Activated CD4-positive, alpha-beta T cell treated with anti-CD3 and anti-CD28 coated beads, Interleukin-2, amount 50 U/mL, for 4 hours (primary cell): Measurements from ENCODE around the gene TMC5.
A peak's percentile ranks its signal among the peaks of the same experiment; 100 is the strongest.

Experiments used
- DNase-seq, 2 experiments: peaks; one replicate each; pipeline ENCODE4 v3.0.0-alpha.2; 2020

The TMC5 gene

GRCh38 chr16:19463468-19464315, 46.0 kb downstream of the TMC5 start:
- no peak for DNase-seq

DNA sequence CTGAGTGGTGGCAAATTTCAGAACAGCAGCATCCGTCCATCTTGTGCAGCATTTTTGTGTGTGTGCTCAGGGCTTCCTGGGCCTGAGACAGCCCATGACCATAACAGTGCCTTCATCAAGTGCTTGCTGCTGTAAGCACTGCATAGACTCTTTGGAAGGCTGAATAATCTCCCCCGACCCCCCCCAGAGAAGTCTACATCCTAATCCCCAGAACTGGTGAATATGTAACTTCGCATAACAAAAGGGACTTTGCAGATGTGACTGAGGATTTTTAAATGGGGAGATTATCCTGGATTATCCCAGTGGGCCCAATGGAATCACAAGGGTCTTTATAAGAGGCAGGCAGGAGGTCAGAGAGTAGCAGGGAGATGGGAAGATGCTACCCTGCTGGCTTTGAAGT, 50.6 kb downstream of the TMC5 start:
- no peak for DNase-seq

- no peak for DNase-seq
These were observed 54.8 kb downstream of the TMC5 start for GRCh38 chr16:19472482-19472881.

GRCh38 chr16:19474617-19475016, 56.9 kb downstream of the TMC5 start:
- no peak for DNase-seq

DNA sequence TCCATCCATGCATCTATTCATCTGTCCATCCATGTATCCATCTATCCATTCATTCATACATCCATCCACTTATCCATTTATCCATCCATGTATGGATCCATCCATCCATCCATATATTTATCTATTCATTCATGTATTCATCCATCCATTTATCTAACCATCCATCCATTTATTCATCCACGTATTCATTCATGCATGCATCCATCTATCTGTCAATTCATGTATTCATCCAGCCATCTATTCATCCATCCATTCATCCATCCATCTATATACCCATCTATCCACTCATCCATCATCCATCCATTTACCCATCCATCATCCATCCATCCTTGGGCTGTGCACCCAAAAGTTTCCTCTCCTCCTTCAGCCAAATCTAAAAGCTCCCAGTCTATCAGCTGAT, 60.8 kb downstream of the TMC5 start:
- no peak for DNase-seq

- DNase-seq = no peak
These were observed 61.6 kb downstream of the TMC5 start for GRCh38 chr16:19479302-19479721.

- no peak for DNase-seq
These were observed 63.6 kb downstream of the TMC5 start for GRCh38 chr16:19481296-19481695.

- DNase-seq = no peak
These were observed 64.1 kb downstream of the TMC5 start for GRCh38 chr16:19481769-19482168.

GRCh38 chr16:19482291-19482690, 64.6 kb downstream of the TMC5 start:
- DNase-seq = no peak

DNA sequence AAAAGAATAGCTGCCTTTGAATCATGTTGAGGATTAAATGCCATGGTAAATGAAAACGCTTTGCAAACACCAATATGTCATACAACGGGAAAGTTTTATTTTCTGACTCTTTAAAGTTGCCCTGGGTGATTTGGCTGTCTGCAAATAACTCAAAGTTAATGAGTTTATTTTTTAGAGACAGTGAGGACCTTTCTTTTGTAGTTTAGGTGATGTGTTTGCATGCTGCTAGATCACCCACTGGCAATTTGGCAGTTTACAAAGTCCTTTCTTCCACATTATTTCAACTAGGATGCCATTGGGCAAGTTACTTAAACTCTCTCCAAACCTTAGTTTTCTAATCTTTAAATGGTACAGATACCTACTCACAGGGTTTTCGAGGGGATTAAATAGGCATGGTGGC, 66.4 kb downstream of the TMC5 start:
- no peak for DNase-seq

GRCh38 chr16:19485611-19486010, 67.9 kb downstream of the TMC5 start:
- no peak for DNase-seq

DNA sequence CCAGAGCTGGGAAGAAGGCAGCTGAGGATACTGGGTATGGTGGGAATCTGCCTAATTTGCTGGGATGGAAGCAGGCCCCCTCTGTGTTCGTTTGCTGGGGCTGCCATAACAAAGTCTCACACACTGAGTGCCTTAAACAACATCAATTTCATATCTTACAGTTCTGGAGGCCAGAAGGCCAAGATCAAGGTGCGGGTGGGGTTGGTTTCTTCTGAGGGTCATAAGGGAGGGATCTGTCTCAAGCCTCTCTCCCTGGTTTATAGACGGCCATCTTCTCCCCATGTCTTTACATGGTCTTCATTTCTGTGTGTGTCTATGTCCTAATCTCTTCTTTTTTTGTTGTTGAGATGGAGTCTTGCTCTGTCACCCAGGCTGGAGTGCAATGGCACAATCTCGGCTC, 68.4 kb downstream of the TMC5 start:
- DNase-seq = no peak

DNA sequence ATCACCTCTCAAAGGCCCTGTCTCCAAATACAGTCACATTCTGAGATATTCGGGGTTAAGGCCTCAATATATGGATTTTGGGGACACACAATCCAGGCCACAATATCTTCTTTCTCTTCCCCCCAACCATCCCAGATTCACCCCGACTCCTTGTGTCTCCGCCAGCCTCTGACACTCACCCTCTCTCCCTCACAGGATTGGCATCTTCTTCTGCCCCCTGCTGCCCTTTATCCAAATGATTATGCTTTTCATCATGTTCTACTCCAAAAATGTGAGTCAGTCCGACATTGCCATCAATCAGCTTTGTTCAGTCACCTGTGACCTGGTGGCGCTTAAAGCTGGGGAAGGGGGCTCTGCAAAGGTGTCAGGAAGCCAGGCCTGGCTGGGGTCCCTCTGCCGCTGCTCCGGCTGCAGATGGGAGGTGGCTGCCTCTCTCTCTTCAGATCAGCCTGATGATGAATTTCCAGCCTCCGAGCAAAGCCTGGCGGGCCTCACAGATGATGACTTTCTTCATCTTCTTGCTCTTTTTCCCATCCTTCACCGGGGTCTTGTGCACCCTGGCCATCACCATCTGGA, 69.2 kb downstream of the TMC5 start:
- DNase-seq = no peak

- DNase-seq = no peak
These were observed 70.5 kb downstream of the TMC5 start for GRCh38 chr16:19488213-19488640.

DNA sequence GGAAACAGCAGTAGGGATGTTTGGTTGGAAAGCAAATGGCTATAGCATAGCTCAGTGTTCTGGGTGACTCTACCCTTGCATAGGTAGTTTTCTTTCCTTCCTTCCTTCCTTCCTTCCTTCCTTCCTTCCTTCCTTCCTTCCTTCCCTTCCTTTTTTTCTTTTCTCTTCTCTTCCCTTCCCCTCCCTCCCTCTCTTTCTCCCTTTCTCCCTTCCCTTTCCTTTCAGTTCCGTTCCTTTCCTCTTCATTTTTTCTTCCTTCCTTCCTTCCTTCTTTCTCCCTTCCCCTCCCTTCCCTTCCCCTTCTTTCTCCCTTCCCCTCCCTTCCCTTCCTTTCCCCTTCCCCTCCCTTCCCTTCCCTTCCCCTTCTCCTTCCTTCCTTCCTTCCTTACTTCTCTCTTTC, 72.9 kb downstream of the TMC5 start:
- DNase-seq = no peak

DNA sequence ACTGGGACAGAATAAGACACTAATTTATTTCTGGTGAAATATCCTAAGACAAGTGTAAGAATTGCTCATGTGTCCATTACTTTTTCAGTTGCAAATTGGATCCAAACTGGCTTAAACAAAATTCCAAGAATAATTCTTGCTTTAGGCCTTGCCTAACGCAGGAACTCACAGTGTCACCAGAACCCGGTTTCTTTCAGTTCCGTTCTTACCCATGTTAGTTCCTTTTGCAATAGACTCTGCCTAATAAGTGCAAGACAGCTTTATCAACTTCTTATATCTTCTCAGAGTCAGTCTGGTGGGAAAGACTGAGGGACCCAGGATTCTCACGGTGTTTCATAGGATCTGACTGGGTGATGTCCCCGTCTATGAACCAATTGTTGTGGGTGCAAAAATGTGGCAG, 79.5 kb downstream of the TMC5 start:
- no peak for DNase-seq

GRCh38 chr16:19499006-19499405, 81.3 kb downstream of the TMC5 start:
- no peak for DNase-seq

GRCh38 chr16:19499481-19499880, 81.8 kb downstream of the TMC5 start:
- DNase-seq = no peak

GRCh38 chr16:19502395-19503131, 84.9 kb downstream of the TMC5 start:
- peak; percentile 53 to 57 for DNase-seq

DNA sequence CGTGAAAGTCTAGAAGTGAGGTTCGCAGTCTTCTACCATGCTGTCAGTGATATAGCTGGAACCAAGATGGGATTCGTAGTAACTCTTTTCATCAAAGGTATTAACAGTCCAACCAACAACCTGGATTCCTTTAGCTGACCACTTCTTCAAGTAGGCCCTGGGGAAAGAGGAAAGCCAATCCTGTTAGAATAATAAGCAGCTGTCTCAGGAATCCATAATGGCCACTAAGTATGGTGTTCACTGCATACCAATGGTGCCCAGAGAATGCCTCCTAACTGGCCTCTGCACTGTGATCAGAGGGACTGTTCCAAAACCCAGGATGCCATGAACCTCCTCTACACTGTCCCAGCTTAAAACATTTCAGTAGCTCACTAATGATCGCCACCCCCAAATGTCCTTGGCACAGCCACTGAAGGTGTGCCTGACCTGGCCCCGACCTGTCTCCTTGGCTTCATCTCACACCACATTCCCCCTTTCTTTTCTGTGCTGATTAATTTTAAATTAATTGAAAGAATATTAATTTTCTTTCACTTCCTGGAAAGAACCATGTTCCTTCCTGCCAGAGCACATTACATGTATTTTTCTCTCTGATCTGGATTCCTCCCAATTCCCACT, 85.9 kb downstream of the TMC5 start:
- no peak for DNase-seq

DNA sequence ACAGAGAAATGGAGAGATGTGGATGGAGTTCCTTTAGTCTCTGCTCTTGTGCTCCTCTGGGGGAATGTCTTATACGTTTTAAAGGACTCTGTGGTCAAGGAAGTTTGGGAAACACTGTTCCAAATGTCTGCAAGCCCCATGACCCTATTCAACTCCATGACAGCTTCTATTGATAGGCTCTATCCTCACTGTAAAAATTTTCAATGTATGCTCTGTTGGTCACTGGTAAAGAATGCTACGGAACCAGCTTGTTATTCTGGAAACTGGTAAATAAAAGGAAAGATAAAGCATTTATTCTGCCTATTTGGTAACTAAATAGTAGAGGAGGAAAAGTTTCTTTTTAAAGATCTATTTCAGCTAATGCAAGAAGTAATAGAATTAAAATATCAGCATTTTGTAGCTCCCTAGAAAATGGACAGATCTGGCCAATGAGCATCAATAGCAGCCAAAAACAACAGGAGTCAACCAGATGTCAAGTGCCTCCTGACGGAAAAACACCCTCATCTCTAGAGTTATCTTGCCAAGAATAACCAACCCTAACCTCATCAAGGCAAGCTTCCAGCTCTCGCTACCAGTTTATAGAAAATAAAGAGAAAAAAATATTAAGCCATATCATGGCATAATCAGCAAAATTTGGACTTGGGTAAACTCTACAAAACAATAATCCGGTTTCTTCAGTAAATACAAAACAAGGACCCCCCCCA, 88.1 kb downstream of the TMC5 start:
- DNase-seq = no peak

DNA sequence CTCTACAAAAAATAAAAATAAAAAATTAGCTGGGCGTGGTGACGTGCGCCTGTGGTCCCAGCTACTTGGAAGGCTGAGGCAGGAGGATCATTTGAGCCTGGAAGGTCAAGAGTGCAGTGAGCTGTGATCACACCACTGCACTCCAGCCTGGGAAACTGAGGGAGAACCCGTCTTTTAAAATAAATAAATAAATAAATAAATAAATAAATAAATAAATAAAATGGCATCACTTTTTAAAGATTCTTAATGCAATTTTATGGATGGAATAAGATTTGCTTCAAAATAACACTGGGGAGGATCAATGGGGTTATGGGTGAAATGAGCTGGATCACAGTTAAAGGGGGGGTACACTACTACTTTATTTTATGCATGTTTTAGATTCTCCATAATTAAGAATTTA, 89.3 kb downstream of the TMC5 start:
- DNase-seq = no peak

- DNase-seq = no peak
These were observed 90.2 kb downstream of the TMC5 start for GRCh38 chr16:19507867-19508266.
